Sciatic nerve (tissue), 2 donors: ENCODE data around the gene LRMDA. TPM values are rescaled to one million over a fixed set of nuclear protein-coding genes. Genes with fewer than 3 reads are reported as not detected.

Experiments
- ATAC-seq: fragments of 200-7000 bp; cut with Tn5 transposase; one replicate; pipeline ENCODE4 v1.9.1; 2020; ENCODE audit warnings: mild to moderate bottlenecking, moderate library complexity
- DNase-seq: peaks from one replicate; pipeline ENCODE4 v3.0.0-alpha.2; 2020; ENCODE audit warnings: low spot score
- intact Hi-C: fragments of 100-400 bp; cut with DNase I; formaldehyde crosslinking; loops from one replicate; pipeline ENCODE4 v1.14.2; 2022
- total RNA-seq: library from RNA; stranded (reverse); fragmentation: NEBNext Ultra II Directional; extraction: Animal tissue kit (Norgen Biotek cat#: 25700); gene quantifications from one replicate; pipeline ENCODE4 v1.2.1, GENCODE V29; 2021
- donor health status: DM: no; HTN: no; CAD: no.
- donor health status: DM: no; HTN: no; CAD: no.

The LRMDA gene
- total RNA-seq, 1 donor from 2014 or later = 16.6 TPM

DNA sequence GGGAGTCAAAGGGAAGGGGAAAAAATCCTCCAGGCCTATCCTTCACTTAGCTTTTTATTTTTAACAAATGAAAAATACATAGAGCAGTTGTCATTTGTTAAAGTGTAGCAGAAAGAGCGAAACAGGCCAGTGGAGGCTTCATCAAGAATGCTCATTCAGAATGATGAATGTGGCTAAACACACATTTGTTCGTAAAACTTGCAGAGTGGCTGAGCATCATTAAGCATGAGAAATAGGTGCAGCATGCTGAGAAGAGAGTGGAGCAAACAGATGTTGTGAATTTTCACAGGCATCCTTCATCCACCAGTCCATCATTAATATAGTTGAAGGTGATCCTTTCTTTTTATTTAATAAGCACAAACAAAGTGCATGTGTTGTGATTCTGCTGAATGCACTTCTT is 407.6 kb downstream of the LRMDA start:
- intact Hi-C loops = no loop called here
- ATAC-seq (no peak), DNase-seq (no peak)

- DNase-seq (no peak), ATAC-seq (no peak)
- intact Hi-C loops = no loop called here
Observed at GRCh38 chr10:75841266-75841665, 409.8 kb downstream of the LRMDA start.

DNA sequence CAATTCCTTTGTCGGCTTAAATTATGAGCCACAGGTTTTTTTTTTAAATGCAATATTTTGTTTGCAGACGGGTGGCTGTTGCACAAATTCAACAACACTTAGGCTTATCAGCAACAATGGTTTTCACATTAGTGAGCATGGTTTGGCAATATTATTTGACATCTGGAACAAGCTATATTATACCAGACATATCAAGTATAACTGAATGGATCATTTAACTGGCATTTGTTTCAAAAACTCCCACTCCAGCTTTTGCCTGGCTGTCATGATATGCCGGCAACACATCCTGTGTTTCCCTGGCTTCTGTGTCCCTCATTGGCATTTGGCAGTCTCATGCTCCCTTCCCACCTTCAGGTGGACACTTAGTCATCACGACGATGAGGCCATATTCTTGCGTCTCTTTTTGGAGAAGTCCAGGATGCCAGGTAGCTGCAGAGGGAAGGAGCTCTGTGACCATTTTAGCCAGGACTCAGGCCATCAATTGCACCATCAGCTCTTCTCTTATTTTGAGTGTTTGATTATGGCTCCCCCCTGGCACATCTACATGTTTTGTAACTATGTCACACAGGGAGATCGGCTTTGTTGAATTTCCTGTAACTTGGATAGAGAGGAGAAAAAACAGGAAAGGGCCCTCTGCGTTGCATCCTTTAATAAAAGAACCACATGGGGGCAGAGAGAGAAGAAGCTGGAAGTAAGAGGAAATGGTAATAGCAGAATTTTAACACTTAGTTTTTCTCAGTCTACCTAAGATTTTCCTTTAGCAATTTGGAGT is 413.9 kb downstream of the LRMDA start:
- intact Hi-C loops = no loop called here
- DNase-seq (no peak), ATAC-seq (no peak)

GRCh38 chr10:75847477-75847876 is 416.1 kb downstream of the LRMDA start:
- intact Hi-C loops = no loop called here
- DNase-seq = no peak
- no peak for ATAC-seq

GRCh38 chr10:75851580-75852345 is 420.3 kb downstream of the LRMDA start:
- intact Hi-C loops = no loop called here
- DNase-seq (no peak), ATAC-seq (peak; percentile 52)

- intact Hi-C loops = no loop called here
- ATAC-seq (no peak), DNase-seq (no peak)
Observed at GRCh38 chr10:75852851-75853484, 421.5 kb downstream of the LRMDA start.

DNA sequence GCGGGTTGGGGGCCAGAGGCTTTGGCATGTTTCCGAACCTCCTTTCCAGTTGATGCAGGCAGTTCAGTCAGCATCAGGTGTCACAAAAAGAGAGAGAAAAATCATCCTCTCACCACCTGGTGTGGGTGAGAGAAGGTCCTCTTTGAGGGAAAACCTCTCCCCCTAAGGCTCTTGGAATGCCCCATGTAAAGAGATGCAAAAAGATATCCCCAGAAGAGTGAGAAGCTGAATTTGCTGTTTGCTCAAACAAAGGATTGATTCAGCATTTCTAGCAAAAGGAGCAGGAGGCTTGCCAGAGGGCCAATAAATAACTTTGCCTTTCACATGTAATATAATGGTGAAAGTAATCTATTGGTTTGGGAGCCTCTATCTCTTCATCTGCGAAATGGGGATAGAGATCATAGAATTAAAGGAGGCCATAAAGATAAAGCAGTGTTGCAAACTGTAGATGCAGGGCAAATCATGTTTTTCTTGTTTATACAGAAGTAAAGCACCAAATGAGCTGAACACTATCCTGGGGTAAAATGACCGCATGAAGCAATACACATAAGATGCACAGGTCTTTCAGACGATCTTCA is 425.9 kb downstream of the LRMDA start:
- DNase-seq (no peak), ATAC-seq (no peak)
- intact Hi-C loops = no loop called here

- no peak for ATAC-seq
- no peak for DNase-seq
- intact Hi-C loops = no loop called here
Observed at GRCh38 chr10:75857896-75858295, 426.5 kb downstream of the LRMDA start.

- ATAC-seq (no peak), DNase-seq (no peak)
- intact Hi-C loops = no loop called here
Observed at GRCh38 chr10:75858339-75858738, 426.9 kb downstream of the LRMDA start.

GRCh38 chr10:75859141-75859540 is 427.7 kb downstream of the LRMDA start:
- intact Hi-C loops = no loop called here
- no peak for ATAC-seq
- no peak for DNase-seq

DNA sequence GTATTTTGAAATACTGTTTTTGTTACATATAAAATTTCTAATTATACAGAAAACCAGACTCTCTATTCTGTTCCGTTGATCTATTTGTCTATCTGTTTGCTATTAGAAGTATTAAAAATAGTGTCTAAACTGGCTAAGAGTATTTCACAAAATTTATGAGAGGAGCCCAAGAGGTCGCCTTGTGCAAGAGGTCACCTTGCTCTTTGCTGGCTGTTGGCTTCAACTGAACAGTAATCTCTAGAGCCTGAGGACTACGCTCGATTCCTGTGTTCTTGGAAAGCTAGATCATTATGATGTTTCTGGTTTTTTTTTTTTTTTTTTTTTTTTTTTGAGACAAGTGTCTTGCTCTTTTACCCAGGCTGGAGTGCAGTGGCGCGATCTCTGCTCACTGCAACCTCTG is 428.6 kb downstream of the LRMDA start:
- ATAC-seq (peak; percentile 98), DNase-seq (peak; percentile 67)
- intact Hi-C loops = no loop called here

- ATAC-seq = no peak
- no peak for DNase-seq
- intact Hi-C loops = no loop called here
Observed at GRCh38 chr10:75861582-75861981, 430.2 kb downstream of the LRMDA start.

DNA sequence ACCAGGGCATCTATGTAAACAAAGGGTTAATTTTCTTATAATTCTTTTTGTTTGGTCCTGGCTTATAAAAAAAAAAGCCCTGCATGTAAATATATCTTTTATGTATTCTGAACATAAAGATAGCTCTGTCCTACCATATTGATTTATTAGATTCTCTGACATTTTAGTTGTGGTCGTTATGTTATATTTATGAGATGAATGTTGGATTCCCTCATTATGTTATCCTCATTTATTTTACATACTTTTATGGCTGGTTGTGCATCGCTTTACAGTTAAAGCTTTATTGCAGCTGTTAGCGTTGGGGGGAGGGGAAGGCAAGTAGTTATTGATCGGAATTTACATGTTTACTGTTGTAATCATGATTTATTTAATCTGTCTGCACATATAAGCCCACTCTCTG is 431.5 kb downstream of the LRMDA start:
- no peak for ATAC-seq
- no peak for DNase-seq
- intact Hi-C loops = no loop called here

GRCh38 chr10:75864717-75865116 is 433.3 kb downstream of the LRMDA start:
- ATAC-seq = no peak
- intact Hi-C loops = no loop called here

DNA sequence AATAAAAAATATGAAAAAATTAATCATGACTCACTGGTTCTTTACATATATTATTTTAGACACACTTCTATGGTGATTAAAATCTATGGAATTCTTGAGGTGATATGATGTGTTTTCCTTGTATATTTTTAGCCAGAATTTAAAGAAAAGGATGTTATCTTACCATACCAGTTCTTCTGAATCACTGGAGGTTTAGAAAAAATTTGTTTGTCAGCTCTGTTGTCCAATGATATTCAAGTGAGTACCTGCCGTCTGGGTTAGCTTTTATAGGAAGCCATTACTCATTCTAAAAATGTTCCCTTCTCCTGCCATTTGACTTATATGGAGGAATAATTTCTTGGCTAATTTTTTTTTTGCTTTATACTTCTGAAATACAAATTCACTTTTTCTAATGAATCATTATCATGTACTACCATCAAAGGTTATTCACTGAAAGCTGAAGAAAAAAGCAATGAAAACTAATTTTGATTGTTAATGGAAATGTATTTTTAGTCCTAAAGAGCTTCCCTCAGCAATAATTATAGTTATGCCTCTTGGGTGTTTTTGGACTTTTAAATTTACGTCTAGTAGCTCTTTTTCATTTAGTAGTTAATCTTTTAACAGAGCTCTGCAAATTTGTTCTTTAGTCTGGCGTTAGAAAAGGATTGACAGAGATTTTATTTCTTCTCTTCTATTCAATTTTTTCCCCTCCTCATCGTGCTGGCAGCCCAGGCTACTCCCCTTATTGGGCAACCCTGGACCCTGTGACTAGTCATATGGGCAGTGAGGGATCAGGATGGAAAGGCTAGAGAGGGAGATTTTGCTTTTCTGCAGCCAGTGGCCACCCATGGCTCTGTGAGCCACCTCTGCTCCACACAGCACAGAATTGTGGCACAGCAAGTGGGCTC is 434.2 kb downstream of the LRMDA start:
- intact Hi-C loops = no loop called here
- DNase-seq (no peak), ATAC-seq (no peak)

More at GRCh38 chr10:75864717-75865116, 433.3 kb downstream of the LRMDA start:
- no peak for DNase-seq

DNA sequence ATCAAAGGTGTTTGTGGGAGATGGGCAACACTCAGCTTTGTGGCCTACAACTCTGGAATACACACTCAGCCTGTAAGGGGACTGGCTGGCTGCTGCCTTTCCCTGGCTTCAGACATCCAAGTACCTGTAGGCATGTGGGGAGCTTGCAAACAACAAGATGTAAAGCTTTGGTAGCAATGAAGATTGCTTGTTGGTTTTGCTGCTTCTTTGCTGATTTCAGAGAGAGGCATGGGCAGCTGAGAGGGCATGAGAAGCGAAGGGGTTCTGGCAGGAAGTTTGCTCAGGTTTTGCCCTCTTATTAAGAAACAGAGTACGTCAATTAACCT is 434.8 kb downstream of the LRMDA start:
- no peak for ATAC-seq
- no peak for DNase-seq
- intact Hi-C loops = no loop called here

DNA sequence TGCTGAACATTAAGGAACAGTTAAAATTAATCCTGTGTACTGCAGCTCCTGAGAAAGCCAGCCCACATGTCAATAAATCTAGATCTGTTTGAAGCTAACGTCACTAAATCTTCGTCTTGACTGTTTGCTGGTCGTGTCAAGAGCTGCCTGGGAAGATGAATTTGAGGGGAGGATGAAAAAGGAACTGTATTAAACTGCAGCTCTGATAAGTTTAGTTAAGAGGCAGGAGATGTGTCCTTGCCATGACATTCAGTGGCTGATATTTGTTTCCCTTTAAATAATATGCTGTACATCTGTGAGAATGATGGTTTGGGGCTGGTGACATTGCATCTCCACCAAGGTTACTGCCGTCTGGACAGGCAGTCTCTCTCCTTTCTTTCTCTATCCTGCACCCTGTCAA is 435.3 kb downstream of the LRMDA start:
- DNase-seq (no peak), ATAC-seq (no peak)
- intact Hi-C loops = no loop called here

GRCh38 chr10:75868574-75868973 is 437.1 kb downstream of the LRMDA start:
- ATAC-seq (no peak), DNase-seq (no peak)
- intact Hi-C loops = no loop called here

DNA sequence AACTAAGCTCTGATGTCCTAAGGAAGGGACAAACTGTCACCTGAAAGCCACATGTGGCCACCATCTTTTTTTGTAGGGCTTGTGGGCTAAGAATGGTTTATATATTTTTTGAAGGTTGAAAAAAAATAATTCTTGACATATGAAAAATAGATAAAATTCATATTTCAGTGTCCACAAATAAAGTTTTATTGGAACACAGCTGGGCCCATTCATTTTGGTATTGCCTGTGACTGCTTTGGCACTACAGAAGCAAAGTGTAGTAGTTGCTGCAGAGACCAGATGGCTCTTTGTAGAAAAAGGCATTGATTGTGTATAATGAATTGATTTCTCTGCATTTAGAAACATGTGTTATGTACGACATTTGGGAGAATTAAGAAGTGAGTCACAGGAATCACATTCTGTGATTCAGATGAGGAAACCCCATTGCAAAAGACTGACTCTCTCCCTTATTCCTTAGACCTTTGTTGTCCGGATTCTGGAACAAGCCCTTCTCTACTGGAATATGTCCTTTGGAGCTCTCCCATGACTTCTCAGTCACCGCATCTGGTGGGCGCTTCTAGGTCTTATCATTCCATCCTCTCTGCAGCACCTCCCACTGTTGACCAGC is 438.7 kb downstream of the LRMDA start:
- no peak for DNase-seq
- no peak for ATAC-seq
- intact Hi-C loops = no loop called here
